ENCODE data around the gene VSIG10.

The VSIG10 gene

GRCh38 chr12:118061011-118061872 lies 42.6 kb downstream of the VSIG10 start, which contains the start of gene WSB2:
TSS of gene WSB2 (minus strand) at chr12:118061179. CDS start at chr12:118061048, 131 bp downstream.
- no peaks in the 10 kb centered on the region for H3K9me3 ChIP-seq (replicated peaks; ENCODE audit: insufficient read depth, low read length)
- no peaks in the 10 kb centered on the region for H3F3A ChIP-seq (ENCODE audit: insufficient read depth, low read length)
- H3K27me3 ChIP-seq (replicated peaks; ENCODE audit: insufficient read depth, low read length) = no peaks in the 10 kb centered on the region
- no peaks in the 10 kb centered on the region for H3K4me1 ChIP-seq (ENCODE audit: low read length)
- no peaks in the 10 kb centered on the region for H3K79me2 ChIP-seq (ENCODE audit: low read length)
- peak; percentile 6 for DNase-seq
- TF ChIP-seq EZH2 (optimal IDR thresholded peaks at IDR 0.05; ENCODE audit: low read depth, low read length) (no peak), CTCF (IDR thresholded peaks at IDR 0.05; ENCODE audit: low read length) (no peak), EZH2phosphoT487 (IDR thresholded peaks at IDR 0.05; ENCODE audit: low read length) (no peak)
- H3K36me3 ChIP-seq (replicated peaks; ENCODE audit: insufficient read depth, low read length) = no peaks in the 10 kb centered on the region
- peak within 1 kb of the TSS; percentile 67 for H3K4me3 ChIP-seq (ENCODE audit: low read length)
- peak within 1 kb of the TSS; percentile 69 for H3K4me2 ChIP-seq (ENCODE audit: low read depth, low read length)
- H2AFZ ChIP-seq (ENCODE audit: low read length) = peak within 1 kb of the TSS; percentile 70
- peak within 1 kb of the TSS; percentile 42; the same call in 1 of the 2 replicates for H3K9ac ChIP-seq (ENCODE audit: low read length)
- H3K9me2 ChIP-seq (replicated peaks; ENCODE audit: insufficient read depth, low read length) = no peaks in the 10 kb centered on the region
- no peak within 1 kb of the TSS for H3K27ac ChIP-seq (ENCODE audit: low read length)
- no peaks in the 10 kb centered on the region for H4K20me1 ChIP-seq (ENCODE audit: insufficient read depth, low read length)

DNA sequence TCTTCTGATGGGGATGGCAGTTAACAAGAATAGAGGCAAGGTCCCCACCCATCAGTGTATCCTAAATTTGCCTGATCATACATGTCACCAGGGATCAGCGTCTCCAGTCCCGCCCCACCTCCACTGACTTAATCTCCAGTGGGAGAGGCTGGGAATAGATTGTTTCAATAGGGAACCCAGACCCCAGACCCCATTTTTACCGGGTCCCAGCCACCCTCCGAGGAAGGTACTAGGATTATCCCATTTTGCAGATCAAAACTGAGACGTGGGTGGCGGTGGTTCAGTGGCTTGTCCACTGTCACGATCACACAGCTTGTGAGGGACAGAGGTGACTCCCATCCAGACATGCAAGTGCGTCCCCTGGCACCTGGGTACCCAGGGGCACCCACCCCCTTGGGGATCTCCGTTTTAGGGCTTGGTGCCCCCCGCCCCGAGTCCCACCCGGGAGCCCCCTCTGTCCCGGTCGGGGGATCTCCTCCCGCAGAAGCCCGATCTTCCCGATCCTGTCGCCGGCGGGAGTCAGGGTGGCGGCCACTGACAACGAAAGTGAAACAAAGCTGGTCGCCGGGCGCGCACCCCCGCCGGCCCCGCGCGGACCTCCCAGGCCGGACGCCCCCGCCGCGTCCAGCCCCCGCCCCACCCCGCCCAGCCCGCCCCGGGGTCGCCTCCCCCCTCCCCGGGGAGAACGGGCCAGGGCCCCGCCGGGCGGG lies 43.4 kb downstream of the VSIG10 start:
- no peak for TF ChIP-seq CTCF (IDR thresholded peaks at IDR 0.05; ENCODE audit: low read length)
- TF ChIP-seq EZH2phosphoT487 (IDR thresholded peaks at IDR 0.05; ENCODE audit: low read length) = no peak
- TF ChIP-seq EZH2 (optimal IDR thresholded peaks at IDR 0.05; ENCODE audit: low read depth, low read length) = no peak
- no peaks in the 10 kb centered on the region for H3K79me2 ChIP-seq (ENCODE audit: low read length)
- H3K4me2 ChIP-seq (ENCODE audit: low read depth, low read length) = peak overlapping the region; percentile 63
- no peaks in the 10 kb centered on the region for H3K9me3 ChIP-seq (replicated peaks; ENCODE audit: insufficient read depth, low read length)
- no peaks in the 10 kb centered on the region for H3F3A ChIP-seq (ENCODE audit: insufficient read depth, low read length)
- H3K27me3 ChIP-seq (replicated peaks; ENCODE audit: insufficient read depth, low read length) = no peaks in the 10 kb centered on the region
- H3K27ac ChIP-seq (ENCODE audit: low read length) = no peak overlapping the region
- H3K9me2 ChIP-seq (replicated peaks; ENCODE audit: insufficient read depth, low read length) = no peaks in the 10 kb centered on the region
- no peak for DNase-seq
- H2AFZ ChIP-seq (ENCODE audit: low read length) = peak overlapping the region; percentile 51
- peak overlapping the region; percentile 58 for H3K4me3 ChIP-seq (ENCODE audit: low read length)
- H3K36me3 ChIP-seq (replicated peaks; ENCODE audit: insufficient read depth, low read length) = no peaks in the 10 kb centered on the region
- no peaks in the 10 kb centered on the region for H3K4me1 ChIP-seq (ENCODE audit: low read length)
- H3K9ac ChIP-seq (ENCODE audit: low read length) = peak overlapping the region; percentile 42; the same call in 1 of the 2 replicates
- H4K20me1 ChIP-seq (ENCODE audit: insufficient read depth, low read length) = no peaks in the 10 kb centered on the region

DNA sequence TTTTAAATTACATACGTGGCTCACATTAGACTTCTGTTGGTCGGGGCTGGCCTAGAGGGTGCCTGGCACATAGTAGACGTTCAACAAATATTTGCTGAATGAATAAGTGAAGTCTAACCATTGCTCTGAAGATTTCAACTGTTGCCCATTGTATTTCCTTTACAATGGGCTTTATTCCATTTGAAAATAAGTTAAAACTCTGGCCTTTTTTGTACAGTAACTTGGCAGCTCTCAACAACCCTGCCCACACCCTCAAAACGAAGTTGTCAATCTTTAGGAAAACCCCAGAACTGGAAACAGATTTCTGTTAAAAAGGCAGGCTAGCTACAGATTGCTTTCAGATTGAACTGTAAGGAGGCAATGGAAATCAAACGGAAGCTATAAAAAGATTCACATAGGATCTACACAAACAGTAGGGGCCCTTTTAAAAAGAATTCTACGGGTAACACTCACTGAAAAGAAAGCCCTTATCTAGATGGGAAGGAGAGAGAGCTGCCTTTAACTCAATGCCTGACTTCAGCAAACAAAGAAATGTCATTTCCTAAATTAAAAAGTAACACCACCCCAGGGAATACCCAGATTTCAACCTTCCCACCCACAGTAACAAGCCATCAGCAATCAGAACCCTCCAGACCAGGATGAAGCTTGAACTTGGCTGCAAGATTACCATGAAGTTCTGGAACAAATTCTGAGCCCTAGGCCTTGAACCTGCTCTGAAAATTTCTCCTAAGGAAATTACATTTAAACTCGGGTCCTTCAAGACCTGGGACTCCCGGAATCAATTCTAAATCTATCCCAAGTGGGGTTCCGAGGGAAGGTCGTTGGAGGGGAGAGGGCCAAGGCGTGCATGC lies 44.2 kb downstream of the VSIG10 start:
- H3K4me2 ChIP-seq (ENCODE audit: low read depth, low read length) = no peak overlapping the region
- no peaks in the 10 kb centered on the region for H4K20me1 ChIP-seq (ENCODE audit: insufficient read depth, low read length)
- no peak for DNase-seq
- no peak overlapping the region for H3K4me3 ChIP-seq (ENCODE audit: low read length)
- H3K27ac ChIP-seq (ENCODE audit: low read length) = no peak overlapping the region
- no peak overlapping the region for H2AFZ ChIP-seq (ENCODE audit: low read length)
- no peaks in the 10 kb centered on the region for H3K9me2 ChIP-seq (replicated peaks; ENCODE audit: insufficient read depth, low read length)
- TF ChIP-seq EZH2 (optimal IDR thresholded peaks at IDR 0.05; ENCODE audit: low read depth, low read length) (no peak), CTCF (IDR thresholded peaks at IDR 0.05; ENCODE audit: low read length) (no peak), EZH2phosphoT487 (IDR thresholded peaks at IDR 0.05; ENCODE audit: low read length) (no peak)
- no peaks in the 10 kb centered on the region for H3K9me3 ChIP-seq (replicated peaks; ENCODE audit: insufficient read depth, low read length)
- no peaks in the 10 kb centered on the region for H3F3A ChIP-seq (ENCODE audit: insufficient read depth, low read length)
- no peaks in the 10 kb centered on the region for H3K36me3 ChIP-seq (replicated peaks; ENCODE audit: insufficient read depth, low read length)
- no peak overlapping the region for H3K9ac ChIP-seq (ENCODE audit: low read length)
- no peaks in the 10 kb centered on the region for H3K79me2 ChIP-seq (ENCODE audit: low read length)
- no peaks in the 10 kb centered on the region for H3K27me3 ChIP-seq (replicated peaks; ENCODE audit: insufficient read depth, low read length)
- H3K4me1 ChIP-seq (ENCODE audit: low read length) = no peaks in the 10 kb centered on the region
